ENCODE results near the gene ABHD17A. TPM values are rescaled to one million over a fixed set of nuclear protein-coding genes. Genes with fewer than 3 reads are reported as not detected.
A peak's percentile ranks its signal among the peaks of the same experiment; 100 is the strongest.

ABHD17A gene
- total and polyA plus RNA-seq, 2 of the 8 experiments (the other 6 are each of a cell fraction or from before 2014, with no cell fraction given) = 41.2 to 87.4 TPM

DNA sequence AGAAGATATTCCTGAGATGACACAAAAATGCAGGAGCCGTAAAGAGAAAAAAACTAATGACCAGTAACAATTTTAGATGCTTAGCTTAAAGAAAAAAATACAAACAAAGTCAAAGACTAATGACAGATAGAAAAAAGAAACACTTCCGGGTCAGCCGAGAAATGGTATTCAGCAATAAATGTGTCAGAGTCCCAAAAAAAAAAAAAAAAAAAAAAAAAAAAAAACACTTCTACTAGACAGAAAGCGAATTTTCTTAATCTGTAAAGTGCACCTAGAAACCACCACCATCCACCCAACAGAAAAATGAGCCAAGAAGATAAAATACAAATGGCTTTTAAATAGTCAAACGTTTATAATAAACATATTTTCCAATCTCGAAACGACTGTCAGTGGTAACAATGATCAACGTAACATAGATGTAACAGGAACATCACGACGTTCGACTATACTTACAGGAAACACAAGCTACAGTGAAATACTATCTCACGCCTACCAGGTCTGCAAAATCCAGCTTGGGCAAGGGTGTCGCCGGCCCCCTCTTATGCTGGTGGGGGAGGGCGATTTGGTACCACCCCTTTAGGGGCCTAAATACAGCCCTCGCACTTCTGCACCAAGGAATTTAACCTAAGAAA lies 10.6 kb downstream of the ABHD17A start:
- 56% methylated on average over 16 of the region's 16 CpGs; no CpG with 5 or more reads in 1 of the 2 experiments for WGBS, 2 experiments (ENCODE audit: extremely low coverage in 1 of 2, insufficient coverage in 1 of 2, insufficient read length in 1 of 2, insufficient replicate concordance in 2 of 2, low coverage in 1 of 2, low lambda C conversion rate in 2 of 2, missing lambda C conversion rate in 1 of 2)
- Histone ChIP-seq H3K4me2 (ENCODE audit: insufficient read depth in 1 of 2, low read depth in 2 of 2, low read length in 2 of 2) (peak overlapping the region; percentile 89 to 99), H2BK15ac (ENCODE audit: low read length) (no peak overlapping the region), H4K5ac (ENCODE audit: insufficient read length, low read depth, low read length) (no peak overlapping the region), H3K36me3 (ENCODE audit: control insufficient read depth in 2 of 4, insufficient read depth in 4 of 4, low read length in 3 of 4) (no peaks in the 10 kb centered on the region), H2BK120ac (replicated peaks; ENCODE audit: low read depth, low read length) (no peak overlapping the region), H2BK20ac (ENCODE audit: low read length) (no peak overlapping the region), H2BK12ac (ENCODE audit: low read depth, low read length) (no peak overlapping the region), H2AFZ (ENCODE audit: low read length) (no peak overlapping the region), H3K56ac (replicated peaks; ENCODE audit: insufficient read length, low read depth, low read length) (no peak overlapping the region), H3K27me3 (replicated peaks in 1 of 4; ENCODE audit: control insufficient read depth in 3 of 4, extremely low read depth in 1 of 4, insufficient read depth in 3 of 4, low read length in 3 of 4) (no peaks in the 10 kb centered on the region), H3K9me3 (ENCODE audit: insufficient read depth in 2 of 2, low read depth in 1 of 2, low read length in 1 of 2) (no peaks in the 10 kb centered on the region), H3K4ac (replicated peaks; ENCODE audit: insufficient read length, low read depth, low read length) (no peak overlapping the region), H3K18ac (ENCODE audit: extremely low read depth, low read length) (no peak overlapping the region), H2BK5ac (ENCODE audit: low read depth, low read length) (no peak overlapping the region), H3K4me3 (ENCODE audit: extremely low read depth in 1 of 4, insufficient read depth in 2 of 4, low read depth in 3 of 4, low read length in 4 of 4) (peak overlapping the region; percentile 86 to 91 (median 88); a peak in 7 of 8 replicates), H3K9ac (replicated peaks in 1 of 4; ENCODE audit: extremely low read depth in 1 of 4, low read depth in 3 of 4, low read length in 3 of 4) (peak overlapping the region in 1 of 4 experiments; percentile 39; a peak in 1 of 7 replicates), H3K79me2 (ENCODE audit: control insufficient read depth in 1 of 2, insufficient read depth in 2 of 2, low read length in 2 of 2) (peaks cover 0 to 33% of the 10 kb centered on the region in 2 experiments; a peak in 3 of 4 replicates), H3K14ac (ENCODE audit: insufficient read length) (no peak overlapping the region), H3K23me2 (ENCODE audit: low read depth, low read length) (peaks cover 14% of the 10 kb centered on the region), H4K8ac (ENCODE audit: extremely low read depth, insufficient read depth, low read length) (no peak overlapping the region), H3K23ac (ENCODE audit: insufficient read length) (no peak overlapping the region), H4K91ac (replicated peaks; ENCODE audit: insufficient read length, low read length) (no peak overlapping the region), H3K4me1 (replicated peaks in 1 of 4; ENCODE audit: control insufficient read depth in 3 of 4, insufficient read depth in 4 of 4, low read length in 3 of 4) (peaks cover 0 to 7% (median 2%) of the 10 kb centered on the region in 4 experiments; a peak in 5 of 7 replicates), H3K27ac (ENCODE audit: low read depth, low read length) (no peak overlapping the region), H4K20me1 (replicated peaks in 1 of 2; ENCODE audit: control insufficient read depth in 1 of 2, insufficient read depth in 2 of 2, low read length in 2 of 2) (peaks cover 0 to 7% of the 10 kb centered on the region in 2 experiments), H2AK5ac (ENCODE audit: low read depth, low read length) (no peak overlapping the region), H3K79me1 (ENCODE audit: low read depth, low read length) (peaks cover 4% of the 10 kb centered on the region)
- FAIRE-seq (peak; percentile 50), DNase-seq (ENCODE audit: low read depth in 1 of 2, low spot score in 2 of 2) (no peak)
- TF ChIP-seq EZH2 (IDR thresholded peaks at IDR 0.05; ENCODE audit: low read depth, low read length, severe bottlenecking) (no peak), JUN (IDR thresholded peaks at IDR 0.05; ENCODE audit: low read depth, low read length) (no peak), NANOG (IDR thresholded peaks at IDR 0.05; ENCODE audit: insufficient read depth, low read depth, low read length, poor library complexity, severe bottlenecking) (no peak), KDM4A (IDR thresholded peaks at IDR 0.05; ENCODE audit: low read depth, low read length, severe bottlenecking) (no peak)
- TF ChIP-seq, protein P1, sequence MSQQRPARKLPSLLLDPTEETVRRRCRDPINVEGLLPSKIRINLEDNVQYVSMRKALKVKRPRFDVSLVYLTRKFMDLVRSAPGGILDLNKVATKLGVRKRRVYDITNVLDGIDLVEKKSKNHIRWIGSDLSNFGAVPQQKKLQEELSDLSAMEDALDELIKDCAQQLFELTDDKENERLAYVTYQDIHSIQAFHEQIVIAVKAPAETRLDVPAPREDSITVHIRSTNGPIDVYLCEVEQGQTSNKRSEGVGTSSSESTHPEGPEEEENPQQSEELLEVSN (IDR thresholded peaks at IDR 0.05) = no peak
- ChIA-PET CTCF (ENCODE audit: partially characterized antibody) (interaction anchor here (0.6 to 2.4 kb wide), 5 partner anchors 10 to 177 kb away, joined by 3 to 12 read pairs (median 3); no protein-coding TSS in a partner anchor), POLR2A (ENCODE audit: partially characterized antibody) (interaction anchor here (0.9 to 2.6 kb wide), 5 partner anchors 8 to 29 kb away, joined by 3 to 13 read pairs (median 9); partner anchors contain the start of gene ABHD17A)
